Neuronal stem cell (in vitro differentiated cells): Measurements from ENCODE around the gene CDK18.

Experiments used
- DNase-seq: peaks from one replicate; pipeline ENCODE4 v3.0.0-alpha.2; 2013; ENCODE audit warnings: low spot score
- H2AFZ ChIP-seq: one replicate; pipeline ENCODE4 v1.6.1; 2013; ENCODE audit warnings: mild to moderate bottlenecking, low read length, inconsistent platforms
- H2AK5ac ChIP-seq: 2 replicates; pipeline ENCODE4 v1.6.1; 2013; ENCODE audit warnings: low read depth, mild to moderate bottlenecking, inconsistent platforms, low read length, moderate library complexity, mixed read lengths
- H2BK120ac ChIP-seq: 2 replicates; pipeline ENCODE4 v1.6.1; 2013; ENCODE audit warnings: low read depth, mild to moderate bottlenecking, inconsistent platforms, low read length, moderate library complexity, mixed read lengths
- H2BK12ac ChIP-seq: one replicate; pipeline ENCODE4 v1.6.1; 2013; ENCODE audit warnings: low read length, inconsistent platforms
- H2BK15ac ChIP-seq: 2 replicates; pipeline ENCODE4 v1.6.1; 2013; ENCODE audit warnings: mild to moderate bottlenecking, low read length, inconsistent platforms, mixed read lengths
- H2BK5ac ChIP-seq: one replicate; pipeline ENCODE4 v1.6.1; 2013; ENCODE audit warnings: inconsistent platforms, mild to moderate bottlenecking, low read length, moderate library complexity
- H3K14ac ChIP-seq: one replicate; pipeline ENCODE4 v1.6.1; 2013; ENCODE audit warnings: low read length, inconsistent platforms
- H3K18ac ChIP-seq: 2 replicates; pipeline ENCODE4 v1.6.1; 2013; ENCODE audit warnings: low read length, inconsistent platforms
- H3K23ac ChIP-seq: 2 replicates; pipeline ENCODE4 v1.6.1; 2013; ENCODE audit warnings: low read depth, mild to moderate bottlenecking, mixed read lengths, low read length, inconsistent platforms; ENCODE audit not compliant: poor library complexity
- H3K27ac ChIP-seq: replicated peaks from 3 replicates; pipeline ENCODE4 v1.5.1; 2013; ENCODE audit warnings: low read length, inconsistent platforms
- H3K27me3 ChIP-seq, 3 experiments: 2 replicates each; pipeline ENCODE4 v1.6.1; 2013; ENCODE audit warnings: low read length in 3 of 3, mild to moderate bottlenecking in 2 of 3, inconsistent platforms in 1 of 3, low read depth in 1 of 3, mixed read lengths in 1 of 3, moderate library complexity in 1 of 3; ENCODE audit not compliant: control insufficient read depth in 3 of 3, insufficient read depth in 3 of 3
- H3K36me3 ChIP-seq, 2 donors: replicated peaks in 1 of 2; 2 replicates each; pipeline ENCODE4 v1.6.1; 2013; ENCODE audit warnings: low read length in 2 of 2; ENCODE audit not compliant: control insufficient read depth in 2 of 2, insufficient read depth in 2 of 2
- H3K4ac ChIP-seq: 2 replicates; pipeline ENCODE4 v1.6.1; 2013; ENCODE audit warnings: inconsistent platforms, mild to moderate bottlenecking, low read length, moderate library complexity
- H3K4me1 ChIP-seq, 2 donors: 1 replicate in 1 of 2; 2 replicates in 1 of 2; pipeline ENCODE4 v1.6.1; 2013; ENCODE audit warnings: low read length in 2 of 2, low read depth in 1 of 2; ENCODE audit not compliant: control insufficient read depth in 2 of 2, insufficient read depth in 1 of 2
- H3K4me2 ChIP-seq: one replicate; pipeline ENCODE4 v1.6.1; 2013; ENCODE audit warnings: mild to moderate bottlenecking, low read length, inconsistent platforms; ENCODE audit not compliant: insufficient read depth, poor library complexity, severe bottlenecking
- H3K4me3 ChIP-seq, 2 donors: 2 replicates each; pipeline ENCODE4 v1.5.1; 2013; ENCODE audit warnings: low read length in 2 of 2, mild to moderate bottlenecking in 2 of 2, inconsistent platforms in 1 of 2, moderate library complexity in 1 of 2
- H3K79me1 ChIP-seq: one replicate; pipeline ENCODE4 v1.6.1; 2013; ENCODE audit warnings: low read depth, mild to moderate bottlenecking, inconsistent platforms, low read length, moderate library complexity
- H3K9ac ChIP-seq: one replicate; pipeline ENCODE4 v1.6.1; 2013; ENCODE audit warnings: mild to moderate bottlenecking, low read depth, low read length, inconsistent platforms; ENCODE audit not compliant: poor library complexity
- H3K9me3 ChIP-seq, 2 donors: replicated peaks in 1 of 2; 2 replicates each; pipeline versions ENCODE3 to v1.6.1; 2013; ENCODE audit warnings: low read length in 2 of 2, mild to moderate bottlenecking in 2 of 2, inconsistent platforms in 1 of 2, low read depth in 1 of 2, mixed read lengths in 1 of 2, moderate library complexity in 1 of 2; ENCODE audit not compliant: control insufficient read depth in 2 of 2, insufficient read depth in 1 of 2
- H4K8ac ChIP-seq: one replicate; pipeline ENCODE4 v1.6.1; 2013; ENCODE audit warnings: low read depth, mild to moderate bottlenecking, inconsistent platforms, low read length, moderate library complexity
- H4K91ac ChIP-seq: one replicate; pipeline ENCODE4 v1.6.1; 2013; ENCODE audit warnings: low read length, low read depth, mild to moderate bottlenecking, inconsistent platforms; ENCODE audit not compliant: poor library complexity
- WGBS, 2 donors: extraction: QIAGEN DNeasy Blood & Tissue Kit; methylation state at CpG; one replicate each; pipeline ENCODE4 v1.1.7; 2013; ENCODE audit warnings: missing lambda C conversion rate in 2 of 2, mixed read lengths in 1 of 2; ENCODE audit not compliant: insufficient read length in 2 of 2, insufficient replicate concordance in 1 of 2; ENCODE audit errors: extremely low coverage in 2 of 2; 5-methylcytosine and 5-hydroxymethylcytosine counted together

CDK18 gene

GRCh38 chr1:205521686-205522085, 17.2 kb downstream of the CDK18 start:
- DNase-seq, result no peak
- Histone ChIP-seq H2AK5ac (no peak overlapping the region), H3K4me2 (no peak overlapping the region), H3K18ac (peak overlapping the region; percentile 83), H3K9me3 (no peaks in the 10 kb centered on the region), H2AFZ (no peak overlapping the region), H3K4me1 (peaks cover 0 to 18% of the 10 kb centered on the region in 2 donors), H3K79me1 (peaks cover 2% of the 10 kb centered on the region), H2BK12ac (no peak overlapping the region), H3K23ac (peak overlapping the region; percentile 75), H3K4ac (no peak overlapping the region), H3K27ac (no peak overlapping the region), H3K14ac (no peak overlapping the region), H2BK120ac (no peak overlapping the region), H4K8ac (no peak overlapping the region), H3K9ac (peak overlapping the region; percentile 51), H4K91ac (no peak overlapping the region), H3K4me3 (no peak overlapping the region), H2BK15ac (peak overlapping the region; percentile 26), H3K27me3 (peaks cover 0 to 35% (median 0%) of the 10 kb centered on the region in 3 experiments), H3K36me3 (peaks cover 0 to 8% of the 10 kb centered on the region in 2 donors), H2BK5ac (no peak overlapping the region)
- no CpG with 5 or more reads among the region's 7 CpGs for WGBS, 2 donors

- WGBS, 2 donors, result no CpG with 5 or more reads among the region's 5 CpGs
- no peak overlapping the region for H2BK15ac ChIP-seq
- H2AK5ac ChIP-seq, result peak overlapping the region; percentile 24
- H3K4me2 ChIP-seq, result no peak overlapping the region
- H2AFZ ChIP-seq, result no peak overlapping the region
- H4K91ac ChIP-seq, result no peak overlapping the region
- H3K23ac ChIP-seq, result no peak overlapping the region
- H3K9me3 ChIP-seq, result no peaks in the 10 kb centered on the region
- no peak overlapping the region for H4K8ac ChIP-seq
- no peak overlapping the region for H3K4me3 ChIP-seq
- no peak for DNase-seq
- H2BK5ac ChIP-seq, result no peak overlapping the region
- peaks cover 0 to 8% of the 10 kb centered on the region in 2 donors for H3K36me3 ChIP-seq
- H3K27ac ChIP-seq, result no peak overlapping the region
- H3K4me1 ChIP-seq, result peaks cover 0 to 18% of the 10 kb centered on the region in 2 donors
- no peak overlapping the region for H3K18ac ChIP-seq
- H3K79me1 ChIP-seq, result peaks cover 2% of the 10 kb centered on the region
- H2BK12ac ChIP-seq, result no peak overlapping the region
- H3K14ac ChIP-seq, result no peak overlapping the region
- H2BK120ac ChIP-seq, result no peak overlapping the region
- no peak overlapping the region for H3K4ac ChIP-seq
- no peak overlapping the region for H3K9ac ChIP-seq
- peaks cover 0 to 36% (median 0%) of the 10 kb centered on the region in 3 experiments for H3K27me3 ChIP-seq
Observed at GRCh38 chr1:205522692-205523091, 18.2 kb downstream of the CDK18 start.

GRCh38 chr1:205523261-205523890, 18.9 kb downstream of the CDK18 start:
- no peak overlapping the region for H3K4ac ChIP-seq
- H2BK5ac ChIP-seq, result no peak overlapping the region

GRCh38 chr1:205523891-205524793, 19.7 kb downstream of the CDK18 start:
- Histone ChIP-seq H3K27ac (no peak overlapping the region), H3K4me1 (peaks cover 2 to 18% of the 10 kb centered on the region in 2 donors), H2AFZ (no peak overlapping the region), H2AK5ac (peak overlapping the region; percentile 27), H2BK5ac (no peak overlapping the region), H3K4me3 (no peak overlapping the region), H4K8ac (no peak overlapping the region), H3K79me1 (no peaks in the 10 kb centered on the region), H2BK12ac (no peak overlapping the region), H3K36me3 (peaks cover 0 to 8% of the 10 kb centered on the region in 2 donors), H3K9ac (no peak overlapping the region), H3K18ac (peak overlapping the region; percentile 46), H3K27me3 (peaks cover 0 to 38% (median 0%) of the 10 kb centered on the region in 3 experiments), H2BK15ac (no peak overlapping the region), H2BK120ac (no peak overlapping the region), H4K91ac (no peak overlapping the region), H3K23ac (peak overlapping the region; percentile 59), H3K4ac (no peak overlapping the region), H3K4me2 (no peak overlapping the region), H3K14ac (peak overlapping the region; percentile 11), H3K9me3 (no peaks in the 10 kb centered on the region)
- no CpG with 5 or more reads among the region's 16 CpGs for WGBS, 2 donors
- peak; percentile 78 for DNase-seq

More at GRCh38 chr1:205523261-205523890, 18.9 kb downstream of the CDK18 start:
- H2BK12ac ChIP-seq, result no peak overlapping the region
- no peak overlapping the region for H4K8ac ChIP-seq
- peak overlapping the region; percentile 67 for H3K23ac ChIP-seq
- peaks cover 0 to 8% of the 10 kb centered on the region in 2 donors for H3K36me3 ChIP-seq
- no peak overlapping the region for H3K9ac ChIP-seq
- H3K27me3 ChIP-seq, result peaks cover 0 to 37% (median 0%) of the 10 kb centered on the region in 3 experiments
- H3K9me3 ChIP-seq, result no peaks in the 10 kb centered on the region
- no peak overlapping the region for H3K4me3 ChIP-seq
- peaks cover under 1% of the 10 kb centered on the region for H3K79me1 ChIP-seq
- H2BK120ac ChIP-seq, result no peak overlapping the region
- peaks cover 2 to 18% of the 10 kb centered on the region in 2 donors for H3K4me1 ChIP-seq
- H2BK15ac ChIP-seq, result no peak overlapping the region
- no peak overlapping the region for H3K27ac ChIP-seq
- no peak overlapping the region for H2AFZ ChIP-seq
- no peak overlapping the region for H2AK5ac ChIP-seq
- no peak overlapping the region for H4K91ac ChIP-seq
- no CpG with 5 or more reads among the region's 16 CpGs for WGBS, 2 donors
- DNase-seq, result no peak
- H3K18ac ChIP-seq, result peak overlapping the region; percentile 70
- H3K14ac ChIP-seq, result no peak overlapping the region
- H3K4me2 ChIP-seq, result no peak overlapping the region
